SK-N-SH (cell line): Measurements from ENCODE around the gene SLC35A3.

Experiments
- CTCF ChIP-seq: fragments of 200-600 bp; sonication (generic); IDR thresholded peaks from 2 replicates; pipeline ENCODE4 v1.6.1; 2017; ENCODE audit warnings: antibody characterized with exemption, mild to moderate bottlenecking, moderate library complexity
- FOXJ3 ChIP-seq: sonication (generic); formaldehyde crosslinking; IDR thresholded peaks from 2 replicates; pipeline ENCODE4 v1.5.1; 2020; ENCODE audit warnings: mild to moderate bottlenecking, missing genetic modification reagents
- POLR2AphosphoS5 ChIP-seq: IDR thresholded peaks from 2 replicates; pipeline ENCODE4 v1.6.1; 2012; ENCODE audit warnings: low read depth, low read length
- RAD21 ChIP-seq: IDR thresholded peaks from 2 replicates; pipeline ENCODE4 v1.6.1; 2012; ENCODE audit warnings: mild to moderate bottlenecking, low read length

- TF ChIP-seq RAD21 (no peak), POLR2AphosphoS5 (no peak), FOXJ3 (CRISPR knock-in tag) (no peak), CTCF (no peak)
These were observed 8.4 kb downstream of the SLC35A3 start for GRCh38 chr1:99978218-99978617.
